Natural killer cell (primary cell): ENCODE data around the gene AMDHD1. TPM values are rescaled to one million over a fixed set of nuclear protein-coding genes. Genes with fewer than 3 reads are reported as not detected.

ENCODE experiments used
- ATAC-seq, 3 donors: fragments of 150-1000 bp in 2 of 3; fragments of 200-7000 bp in 1 of 3; cut with Tn5 transposase; 1 replicate in 1 of 3; 2 replicates in 2 of 3; pipeline ENCODE4 v1.10.0; 2021; ENCODE audit warnings: mild to moderate bottlenecking in 2 of 3, moderate library complexity in 2 of 3
- DNase-seq, 2 donors: peaks; one replicate each; pipeline versions ENCODE4 v3.0.0 to v3.0.0-alpha.2; 2013 to 2021; ENCODE audit warnings: mixed read lengths in 1 of 2
- H3K27ac ChIP-seq: one replicate; pipeline ENCODE4 v1.5.1; 2013; ENCODE audit warnings: mild to moderate bottlenecking, low read length
- H3K27me3 ChIP-seq: one replicate; pipeline ENCODE4 v1.6.1; 2013; ENCODE audit warnings: low read length; ENCODE audit not compliant: control insufficient read depth, insufficient read depth
- H3K36me3 ChIP-seq: one replicate; pipeline ENCODE4 v1.6.1; 2013; ENCODE audit warnings: low read length; ENCODE audit not compliant: control insufficient read depth, insufficient read depth
- H3K4me1 ChIP-seq: one replicate; pipeline ENCODE4 v1.6.1; 2013; ENCODE audit warnings: low read length; ENCODE audit not compliant: control insufficient read depth, insufficient read depth
- H3K4me3 ChIP-seq: one replicate; pipeline ENCODE4 v1.5.1; 2013; ENCODE audit warnings: low read length
- H3K9me3 ChIP-seq: one replicate; pipeline ENCODE4 v1.6.1; 2013; ENCODE audit warnings: low read length; ENCODE audit not compliant: control insufficient read depth, insufficient read depth
- H3K27ac Mint-ChIP-seq, 2 donors: one replicate each; pipeline ENCODE4 v1.8.0; 2022; ENCODE audit warnings: mild to moderate bottlenecking in 2 of 2, mixed read lengths in 2 of 2, moderate library complexity in 1 of 2
- H3K27me3 Mint-ChIP-seq, 2 donors: one replicate each; pipeline ENCODE4 v1.8.0; 2022; ENCODE audit warnings: low read depth in 2 of 2, mixed read lengths in 2 of 2
- H3K36me3 Mint-ChIP-seq: one replicate; pipeline ENCODE4 v1.8.0; 2022; ENCODE audit warnings: mixed read lengths
- H3K4me1 Mint-ChIP-seq, 2 donors: one replicate each; pipeline ENCODE4 v1.8.0; 2022; ENCODE audit warnings: mixed read lengths in 2 of 2
- H3K4me3 Mint-ChIP-seq: one replicate; pipeline ENCODE4 v1.8.0; 2022; ENCODE audit warnings: mild to moderate bottlenecking, moderate library complexity, mixed read lengths
- H3K9me3 Mint-ChIP-seq, 2 donors: one replicate each; pipeline ENCODE4 v1.8.0; 2022; ENCODE audit warnings: mixed read lengths in 2 of 2
- CTCF ChIP-seq: fragments of 200-600 bp; IDR thresholded peaks from one replicate; pipeline ENCODE4 v1.8.0; 2022; ENCODE audit warnings: antibody characterized with exemption
- WGBS: methylation state at CpG from one replicate; pipeline ENCODE4 v1.1.7; 2013; ENCODE audit warnings: missing lambda C conversion rate; ENCODE audit not compliant: insufficient coverage; 5-methylcytosine and 5-hydroxymethylcytosine counted together
- intact Hi-C: fragments of 100-400 bp; cut with micrococcal nuclease; formaldehyde crosslinking; loops from one replicate; pipeline ENCODE4 v1.14.2; 2022
- total RNA-seq, 4 donors: library from RNA; stranded (reverse); fragments of 120-200 nt in 1 of 4; gene quantifications; one replicate each; pipeline versions ENCODE4 v1.2.3 to v1.2.4, GENCODE V29; 2013 to 2022

The AMDHD1 gene
- total RNA-seq, 3 donors from 2014 or later (not counting 1 experiment from before 2014, with no cell fraction given) = 1.2 to 1.6 (median 1.4) TPM

- no peak overlapping the region for H3K4me3 Mint-ChIP-seq
- Histone ChIP-seq H3K27me3 (no peaks in the 10 kb centered on the region), H3K4me1 (no peaks in the 10 kb centered on the region), H3K9me3 (no peaks in the 10 kb centered on the region), H3K27ac (no peak overlapping the region), H3K4me3 (no peak overlapping the region), H3K36me3 (no peaks in the 10 kb centered on the region)
- intact Hi-C loops = no loop called here
- no peak overlapping the region for H3K27ac Mint-ChIP-seq
- H3K4me1 Mint-ChIP-seq = no peaks in the 10 kb centered on the region
- ATAC-seq (no peak), DNase-seq (no peak)
- H3K9me3 Mint-ChIP-seq = no peaks in the 10 kb centered on the region
- peaks cover 7 to 17% of the 10 kb centered on the region in 2 donors for H3K27me3 Mint-ChIP-seq
- no peak for TF ChIP-seq CTCF
- no peaks in the 10 kb centered on the region for H3K36me3 Mint-ChIP-seq
Measured at GRCh38 chr12:95951515-95951914, 8.4 kb downstream of the AMDHD1 start.

GRCh38 chr12:95953000-95953399 lies 9.9 kb downstream of the AMDHD1 start:
- Mint-ChIP-seq H3K27me3 (peaks cover 7 to 17% of the 10 kb centered on the region in 2 donors), H3K4me3 (no peak overlapping the region), H3K9me3 (no peaks in the 10 kb centered on the region), H3K36me3 (no peaks in the 10 kb centered on the region), H3K4me1 (no peaks in the 10 kb centered on the region), H3K27ac (no peak overlapping the region)
- 100% methylated on average over 1 of the region's 1 CpG for WGBS
- intact Hi-C loops = no loop called here
- Histone ChIP-seq H3K4me1 (no peaks in the 10 kb centered on the region), H3K9me3 (no peaks in the 10 kb centered on the region), H3K36me3 (no peaks in the 10 kb centered on the region), H3K4me3 (no peak overlapping the region), H3K27me3 (no peaks in the 10 kb centered on the region), H3K27ac (no peak overlapping the region)
- TF ChIP-seq CTCF = no peak
- no peak for DNase-seq
- no peak for ATAC-seq

GRCh38 chr12:95955549-95956159 lies 12.5 kb downstream of the AMDHD1 start:
- no peaks in the 10 kb centered on the region for H3K36me3 Mint-ChIP-seq
- H3K4me1 ChIP-seq = no peaks in the 10 kb centered on the region
- peaks cover 3 to 17% of the 10 kb centered on the region in 2 donors for H3K27me3 Mint-ChIP-seq
- H3K27ac ChIP-seq = no peak overlapping the region
- no peak for TF ChIP-seq CTCF
- no peak overlapping the region for H3K4me3 Mint-ChIP-seq
- H3K36me3 ChIP-seq = no peaks in the 10 kb centered on the region
- H3K9me3 ChIP-seq = no peaks in the 10 kb centered on the region
- DNase-seq = no peak
- no peak overlapping the region for H3K27ac Mint-ChIP-seq
- no peaks in the 10 kb centered on the region for H3K9me3 Mint-ChIP-seq
- no peak for ATAC-seq
- no peaks in the 10 kb centered on the region for H3K4me1 Mint-ChIP-seq
- 93% methylated on average over 6 of the region's 7 CpGs for WGBS
- intact Hi-C loops = no loop called here
- H3K4me3 ChIP-seq = no peak overlapping the region
- no peaks in the 10 kb centered on the region for H3K27me3 ChIP-seq

GRCh38 chr12:95956557-95957145 lies 13.5 kb downstream of the AMDHD1 start:
- intact Hi-C loops = no loop called here
- H3K4me1 ChIP-seq = no peaks in the 10 kb centered on the region
- WGBS = 94% methylated on average over 27 of the region's 27 CpGs
- no peaks in the 10 kb centered on the region for H3K9me3 ChIP-seq
- no peak for ATAC-seq
- Mint-ChIP-seq H3K27me3 (peaks cover 0 to 8% of the 10 kb centered on the region in 2 donors), H3K36me3 (no peaks in the 10 kb centered on the region), H3K4me1 (no peaks in the 10 kb centered on the region), H3K27ac (no peak overlapping the region), H3K9me3 (no peaks in the 10 kb centered on the region), H3K4me3 (no peak overlapping the region)
- no peaks in the 10 kb centered on the region for H3K36me3 ChIP-seq
- TF ChIP-seq CTCF = no peak
- no peak overlapping the region for H3K4me3 ChIP-seq
- DNase-seq = no peak
- no peak overlapping the region for H3K27ac ChIP-seq
- no peaks in the 10 kb centered on the region for H3K27me3 ChIP-seq
